VCaP (cell line): ENCODE results near the gene RNF151.

ENCODE experiments used
- H3K27ac ChIP-seq: fragments of 450-650 bp; 2 replicates; pipeline ENCODE4 v1.5.1; 2017
- CTCF ChIP-seq: fragments of 450-650 bp; conservative IDR thresholded peaks from 2 replicates; pipeline ENCODE4 v1.5.1; 2017; ENCODE audit warnings: mild to moderate bottlenecking, moderate library complexity

The RNF151 gene

GRCh38 chr16:2003827-2004641 is 37.4 kb downstream of the RNF151 start:
- peak overlapping the region; percentile 67 for H3K27ac ChIP-seq

GRCh38 chr16:2004795-2005517 is 38.3 kb downstream of the RNF151 start:
- peak overlapping the region; percentile 67 for H3K27ac ChIP-seq
- no peak for TF ChIP-seq CTCF

More at GRCh38 chr16:2003827-2004641, 37.4 kb downstream of the RNF151 start:
- TF ChIP-seq CTCF, result peak; percentile 91

- H3K27ac ChIP-seq, result peak overlapping the region; percentile 67
- no peak for TF ChIP-seq CTCF
Measured at GRCh38 chr16:2005646-2006045, 39.0 kb downstream of the RNF151 start.

- H3K27ac ChIP-seq, result peak overlapping the region; percentile 67; the same call in 1 of the 2 replicates
Measured at GRCh38 chr16:2006317-2006716, 39.7 kb downstream of the RNF151 start.

GRCh38 chr16:2007081-2007836 is 40.6 kb downstream of the RNF151 start:
- TF ChIP-seq CTCF, result no peak

More at GRCh38 chr16:2006317-2006716, 39.7 kb downstream of the RNF151 start:
- TF ChIP-seq CTCF, result no peak

GRCh38 chr16:2008009-2008526 is 41.4 kb downstream of the RNF151 start:
- TF ChIP-seq CTCF, result no peak
- peak overlapping the region; percentile 80 for H3K27ac ChIP-seq

More at GRCh38 chr16:2007081-2007836, 40.6 kb downstream of the RNF151 start:
- peak overlapping the region; percentile 80 for H3K27ac ChIP-seq
